MM.1S (cell line): ENCODE results near the gene TNRC6A.

ENCODE experiments used
- EZH2 ChIP-seq: fragments of 300-600 bp; sonication (generic); optimal IDR thresholded peaks from 2 replicates; pipeline ENCODE3; 2017; ENCODE audit warnings: low read depth, mild to moderate bottlenecking, antibody characterized with exemption, low read length, mixed read lengths
- TF ChIP-seq, protein P1 (sequence below): fragments of 300-600 bp; sonication (generic); IDR thresholded peaks from 2 replicates; pipeline ENCODE4 v1.5.1; 2016; ENCODE audit warnings: antibody characterized with exemption, low read length, mixed read lengths

DNA sequence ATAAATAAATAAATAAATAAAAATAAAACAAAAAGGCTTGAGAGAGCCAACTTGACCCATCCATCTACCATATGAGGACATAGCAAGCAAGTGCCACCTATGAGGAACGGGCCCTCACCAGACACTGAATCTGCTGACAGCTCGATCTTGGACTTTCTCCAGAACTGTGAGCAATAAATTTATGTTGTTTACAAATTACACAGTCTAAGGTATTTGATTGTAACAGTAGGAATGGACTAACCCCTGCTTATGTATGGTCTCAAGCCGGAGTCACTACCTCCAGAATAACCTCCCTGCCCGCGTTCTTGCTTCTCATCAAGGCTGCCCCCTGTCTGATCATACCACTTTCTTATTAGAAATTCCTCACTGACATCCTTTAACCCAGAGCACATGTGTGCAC is 126.2 kb downstream of the TNRC6A start:
- TF ChIP-seq, protein P1, sequence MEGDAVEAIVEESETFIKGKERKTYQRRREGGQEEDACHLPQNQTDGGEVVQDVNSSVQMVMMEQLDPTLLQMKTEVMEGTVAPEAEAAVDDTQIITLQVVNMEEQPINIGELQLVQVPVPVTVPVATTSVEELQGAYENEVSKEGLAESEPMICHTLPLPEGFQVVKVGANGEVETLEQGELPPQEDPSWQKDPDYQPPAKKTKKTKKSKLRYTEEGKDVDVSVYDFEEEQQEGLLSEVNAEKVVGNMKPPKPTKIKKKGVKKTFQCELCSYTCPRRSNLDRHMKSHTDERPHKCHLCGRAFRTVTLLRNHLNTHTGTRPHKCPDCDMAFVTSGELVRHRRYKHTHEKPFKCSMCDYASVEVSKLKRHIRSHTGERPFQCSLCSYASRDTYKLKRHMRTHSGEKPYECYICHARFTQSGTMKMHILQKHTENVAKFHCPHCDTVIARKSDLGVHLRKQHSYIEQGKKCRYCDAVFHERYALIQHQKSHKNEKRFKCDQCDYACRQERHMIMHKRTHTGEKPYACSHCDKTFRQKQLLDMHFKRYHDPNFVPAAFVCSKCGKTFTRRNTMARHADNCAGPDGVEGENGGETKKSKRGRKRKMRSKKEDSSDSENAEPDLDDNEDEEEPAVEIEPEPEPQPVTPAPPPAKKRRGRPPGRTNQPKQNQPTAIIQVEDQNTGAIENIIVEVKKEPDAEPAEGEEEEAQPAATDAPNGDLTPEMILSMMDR: no peak
- no peak for TF ChIP-seq EZH2
